Hematopoietic multipotent progenitor cell treated with erythropoietin and hydrocortisone succinate and interleukin-3 and kit ligand, for 17 days (in vitro differentiated cells): ENCODE measurements around the gene TMED4.

Experiments used
- DNase-seq: peaks from one replicate; pipeline ENCODE4 v3.0.0-alpha.2; 2015; ENCODE audit warnings: low spot score

The TMED4 gene

DNA sequence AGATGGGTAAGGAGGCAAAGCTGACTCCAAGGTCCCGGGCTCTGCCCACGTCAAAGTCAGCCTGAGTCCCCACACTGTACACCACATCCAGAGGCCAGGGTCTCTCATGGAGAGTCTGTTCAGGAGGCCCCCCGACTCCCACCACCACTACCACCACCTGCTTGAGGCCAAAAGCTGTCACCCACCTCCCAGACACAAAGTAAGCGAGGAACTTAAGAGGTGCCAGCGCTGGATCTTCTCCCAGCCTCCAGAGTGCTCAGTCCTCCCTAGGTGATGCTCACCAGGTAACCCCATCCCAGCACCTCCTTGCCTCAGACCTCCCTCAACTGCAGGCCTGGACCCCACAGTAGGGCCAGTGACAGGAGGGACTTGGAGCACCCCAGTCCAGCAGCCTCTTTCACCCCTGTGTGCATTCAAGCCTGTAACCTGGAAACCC is 41.4 kb downstream of the TMED4 start:
- no peak for DNase-seq

GRCh38 chr7:44539669-44540506 is 42.1 kb downstream of the TMED4 start:
- no peak for DNase-seq

- DNase-seq = no peak
These were observed 43.0 kb downstream of the TMED4 start for GRCh38 chr7:44538798-44539668.

GRCh38 chr7:44538093-44538797 is 43.8 kb downstream of the TMED4 start:
- DNase-seq = no peak

DNA sequence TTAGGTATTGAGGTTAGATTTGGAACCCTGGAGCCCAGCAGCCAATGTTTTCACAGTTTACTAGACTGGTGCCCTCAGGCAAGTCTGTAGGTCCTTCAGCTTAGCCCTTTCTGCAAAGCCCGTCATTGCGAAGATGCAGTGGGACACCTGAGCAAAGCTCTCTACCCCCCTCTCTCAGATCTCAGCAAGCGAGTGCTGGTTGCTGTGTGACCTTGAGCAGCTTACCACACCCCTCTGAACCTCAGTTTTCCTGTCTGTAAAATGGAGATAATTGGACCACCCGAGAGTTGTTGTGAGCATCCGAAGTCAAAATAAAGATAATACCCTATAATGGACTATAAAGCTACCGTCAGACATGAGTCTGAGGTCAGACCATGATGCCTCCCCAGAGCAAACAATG is 44.6 kb downstream of the TMED4 start:
- no peak for DNase-seq

GRCh38 chr7:44536090-44536489 is 45.9 kb downstream of the TMED4 start:
- DNase-seq = no peak

- no peak for DNase-seq
These were observed 46.5 kb downstream of the TMED4 start for GRCh38 chr7:44535348-44536064.

DNA sequence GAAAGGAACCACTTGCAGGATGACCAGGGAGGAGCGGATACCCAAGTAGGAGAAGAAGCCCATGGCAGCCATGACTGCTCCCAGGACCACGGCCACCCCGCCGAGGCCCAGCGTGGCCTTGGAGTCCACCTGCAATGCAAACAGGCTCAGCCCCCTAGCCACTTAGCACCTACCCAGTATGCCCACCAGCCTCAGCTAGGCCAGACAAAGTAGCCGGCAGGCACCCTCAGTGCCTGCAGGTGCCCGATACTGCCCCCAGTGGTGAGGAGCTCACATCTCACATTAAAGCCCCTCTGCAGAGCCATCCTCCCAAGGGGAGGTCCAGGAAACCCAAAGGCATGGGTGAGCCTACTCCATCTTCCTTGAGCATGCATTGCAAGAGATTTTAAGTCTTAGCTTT is 47.5 kb downstream of the TMED4 start:
- peak; percentile 60 for DNase-seq

DNA sequence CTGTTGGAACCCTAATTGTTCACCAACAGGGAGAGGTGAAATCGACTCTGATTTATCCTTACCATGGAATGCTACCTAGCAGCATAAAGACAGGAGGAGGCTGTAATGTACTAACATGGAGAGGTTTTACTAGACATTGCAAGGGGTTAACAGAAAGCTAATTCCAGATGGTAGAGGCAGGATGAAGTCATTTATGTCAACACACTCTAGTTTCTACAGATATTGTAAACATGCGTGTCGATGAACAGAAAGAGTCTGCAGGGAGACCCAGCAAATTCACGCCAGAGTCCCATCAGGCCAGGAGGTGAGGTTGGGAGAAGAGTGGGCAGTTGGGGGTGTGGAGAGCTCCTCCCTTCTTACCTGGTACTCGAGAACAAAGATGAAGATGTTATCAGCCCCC is 47.9 kb downstream of the TMED4 start:
- no peak for DNase-seq

DNA sequence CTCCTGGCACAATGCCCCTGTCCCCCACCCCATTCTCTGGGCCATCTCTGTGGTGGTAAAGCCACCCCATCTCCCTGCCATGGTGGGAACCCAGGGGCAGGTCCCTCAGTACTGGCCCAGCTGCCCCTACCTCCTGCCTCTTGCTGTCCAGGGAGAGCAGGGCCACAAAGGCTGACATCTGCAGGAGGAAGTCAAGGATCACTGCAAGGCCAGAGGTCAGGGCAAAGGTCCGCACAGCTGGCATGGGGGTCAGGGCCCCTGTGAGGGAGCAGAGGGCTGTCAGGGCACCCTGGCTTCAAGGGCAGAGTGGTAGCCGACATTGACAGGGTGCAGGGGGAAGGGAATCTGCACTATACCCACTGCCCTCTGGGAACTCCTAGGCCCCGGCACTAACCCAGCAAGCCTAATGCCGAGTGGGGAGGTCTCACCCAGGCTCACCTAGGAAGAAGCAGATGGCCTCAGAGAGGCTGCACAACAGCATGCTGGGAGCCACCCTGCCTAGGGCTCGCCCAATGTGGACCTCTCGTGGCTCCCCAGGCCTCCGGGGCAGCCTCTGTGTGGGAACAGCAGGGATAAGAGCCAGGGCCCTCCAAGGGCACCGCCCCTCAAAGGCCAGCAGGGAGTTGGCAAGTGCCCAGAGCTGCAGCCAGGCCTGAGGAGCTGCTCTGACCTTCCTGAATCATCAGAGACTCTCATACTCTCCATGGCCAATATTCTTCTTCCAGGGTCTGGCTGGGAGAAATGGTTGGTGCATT is 48.6 kb downstream of the TMED4 start:
- no peak for DNase-seq

DNA sequence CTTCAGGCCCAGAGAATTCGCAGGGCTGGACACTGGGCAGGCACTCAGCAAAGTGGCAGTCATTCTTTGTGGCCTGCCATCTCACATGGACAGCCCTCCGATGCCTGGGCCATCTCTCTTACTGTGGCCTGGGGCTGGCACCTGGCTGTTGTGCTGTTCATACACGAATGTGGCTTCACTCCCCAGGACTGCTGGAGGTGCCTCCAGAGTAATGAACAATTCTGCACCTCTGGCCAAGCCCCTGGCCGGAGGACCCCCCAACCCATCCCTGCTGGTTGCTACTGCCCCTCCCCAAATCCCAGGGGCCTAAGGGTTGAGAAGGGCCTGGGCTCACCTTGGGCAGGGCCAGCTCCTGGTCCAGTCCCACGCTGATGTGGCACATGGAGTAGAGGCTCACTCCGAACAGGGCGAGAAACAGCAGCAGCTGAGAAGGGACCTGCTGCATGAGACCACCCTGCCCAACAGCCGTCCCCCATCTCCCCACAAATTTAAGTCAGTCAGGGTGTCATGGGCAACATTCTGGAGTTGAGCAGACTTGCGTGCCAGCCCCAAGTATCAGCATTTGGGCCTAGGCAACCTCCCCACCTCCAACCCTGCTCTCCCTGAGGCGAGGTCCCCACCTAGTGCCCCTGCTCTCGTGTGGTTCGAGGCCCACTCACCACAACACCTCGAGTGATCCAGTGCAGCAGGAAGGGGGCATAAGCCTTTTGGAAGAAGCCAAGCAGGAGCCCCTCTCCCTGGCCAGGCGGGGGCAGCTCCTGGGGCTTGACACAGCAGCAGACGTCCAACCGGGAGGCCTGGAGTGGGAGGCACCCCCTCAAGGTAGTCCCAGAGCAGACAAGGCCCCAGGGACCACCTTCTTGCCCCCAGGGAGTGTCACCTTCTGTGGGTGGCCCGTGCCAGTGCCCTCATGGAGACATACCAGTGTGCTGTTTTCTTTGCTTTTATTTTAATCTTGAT is 50.3 kb downstream of the TMED4 start:
- no peak for DNase-seq

- DNase-seq = no peak
These were observed 51.0 kb downstream of the TMED4 start for GRCh38 chr7:44530990-44531389.
